HG02938 (cell line): ENCODE measurements around the gene TGM2.

Source experiments
- ATAC-seq: cut with Tn5 transposase; IDR thresholded peaks from one replicate; pipeline ENCODE4 v1.9.1; 2021; ENCODE audit warnings: mild to moderate bottlenecking, moderate library complexity; ENCODE audit not compliant: unreplicated experiment

Gene TGM2

DNA sequence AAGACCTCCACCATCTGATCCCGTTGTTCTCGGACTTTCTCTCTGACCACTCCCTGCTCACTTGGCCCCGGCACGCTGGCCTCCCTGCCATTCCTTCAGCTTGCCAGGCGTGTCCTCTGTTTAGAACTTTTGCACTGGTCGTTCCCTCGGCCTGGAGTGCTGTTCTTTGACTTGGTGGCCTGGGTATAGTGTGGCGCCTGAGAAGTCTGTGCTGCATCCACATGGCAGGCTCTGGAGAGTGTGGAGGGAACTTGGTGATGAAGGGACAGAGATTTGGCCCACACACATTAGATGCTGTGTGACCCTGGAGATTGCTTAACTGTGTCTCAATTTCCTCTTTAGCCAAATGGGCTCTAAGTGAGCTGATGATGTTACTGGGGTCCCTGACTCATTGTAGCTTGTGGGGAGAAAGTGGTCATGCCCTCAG lies 13.0 kb upstream of the TGM2 start:
- no peak for ATAC-seq

DNA sequence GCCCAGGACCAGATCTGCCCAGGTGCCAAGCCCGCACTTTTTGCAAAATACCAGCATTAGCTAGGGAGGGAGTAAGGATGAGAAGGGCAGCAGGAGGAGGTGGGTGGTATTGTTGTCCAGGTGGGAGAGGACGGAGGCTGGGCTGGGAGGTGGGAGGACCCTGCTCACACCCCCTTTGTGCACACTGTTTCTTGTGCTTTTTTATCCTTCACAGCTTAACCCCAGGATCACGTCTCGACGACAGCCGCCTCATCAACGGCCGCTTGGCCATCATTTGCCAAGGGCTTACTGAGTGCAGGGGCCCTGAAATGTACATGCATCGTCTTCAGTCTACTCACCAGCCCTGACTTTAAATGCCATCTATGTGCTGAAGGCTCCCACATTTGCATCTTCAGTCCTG lies 12.1 kb upstream of the TGM2 start:
- no peak for ATAC-seq

DNA sequence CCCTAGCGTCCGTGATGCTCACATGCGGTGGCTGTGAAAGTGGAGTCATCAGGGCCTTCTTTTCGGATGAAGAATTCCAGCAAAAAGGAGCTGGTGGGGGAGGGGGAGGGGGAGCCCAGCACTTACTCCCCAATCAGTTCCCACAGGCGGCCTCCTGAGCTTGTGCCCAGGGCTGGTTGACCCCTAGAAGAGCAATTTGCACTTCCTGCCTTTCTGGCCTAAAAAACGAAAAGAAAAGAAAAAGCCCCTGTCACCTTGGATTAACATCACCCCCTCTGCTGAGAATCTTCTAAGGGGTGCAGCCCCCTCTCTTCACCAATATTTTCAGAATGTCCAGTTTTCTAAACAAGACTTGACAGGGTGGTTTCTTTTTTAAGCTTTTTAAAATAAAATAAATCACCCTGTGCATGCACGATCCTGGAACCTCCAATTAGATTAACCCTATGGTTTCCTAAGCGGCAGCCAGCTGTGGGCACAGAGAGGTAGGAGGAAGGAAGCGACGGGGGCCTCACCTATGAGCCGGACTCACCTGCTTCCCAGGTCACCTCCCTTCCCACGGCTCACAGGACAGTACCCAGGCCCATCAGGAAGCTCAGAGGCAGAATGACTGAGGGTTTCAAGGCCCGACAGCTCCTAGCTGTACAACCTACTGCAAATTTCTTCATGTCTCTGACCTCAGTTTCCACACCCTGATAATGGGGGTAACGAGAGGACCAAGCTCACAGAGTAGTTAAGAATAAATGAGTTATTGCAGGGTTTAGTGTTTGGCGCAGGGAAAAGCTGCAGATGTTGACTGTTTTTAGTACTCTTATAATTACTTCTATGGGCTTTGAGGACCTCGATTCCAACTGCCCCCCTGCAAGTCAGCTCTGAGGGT lies 10.5 kb upstream of the TGM2 start:
- no peak for ATAC-seq

DNA sequence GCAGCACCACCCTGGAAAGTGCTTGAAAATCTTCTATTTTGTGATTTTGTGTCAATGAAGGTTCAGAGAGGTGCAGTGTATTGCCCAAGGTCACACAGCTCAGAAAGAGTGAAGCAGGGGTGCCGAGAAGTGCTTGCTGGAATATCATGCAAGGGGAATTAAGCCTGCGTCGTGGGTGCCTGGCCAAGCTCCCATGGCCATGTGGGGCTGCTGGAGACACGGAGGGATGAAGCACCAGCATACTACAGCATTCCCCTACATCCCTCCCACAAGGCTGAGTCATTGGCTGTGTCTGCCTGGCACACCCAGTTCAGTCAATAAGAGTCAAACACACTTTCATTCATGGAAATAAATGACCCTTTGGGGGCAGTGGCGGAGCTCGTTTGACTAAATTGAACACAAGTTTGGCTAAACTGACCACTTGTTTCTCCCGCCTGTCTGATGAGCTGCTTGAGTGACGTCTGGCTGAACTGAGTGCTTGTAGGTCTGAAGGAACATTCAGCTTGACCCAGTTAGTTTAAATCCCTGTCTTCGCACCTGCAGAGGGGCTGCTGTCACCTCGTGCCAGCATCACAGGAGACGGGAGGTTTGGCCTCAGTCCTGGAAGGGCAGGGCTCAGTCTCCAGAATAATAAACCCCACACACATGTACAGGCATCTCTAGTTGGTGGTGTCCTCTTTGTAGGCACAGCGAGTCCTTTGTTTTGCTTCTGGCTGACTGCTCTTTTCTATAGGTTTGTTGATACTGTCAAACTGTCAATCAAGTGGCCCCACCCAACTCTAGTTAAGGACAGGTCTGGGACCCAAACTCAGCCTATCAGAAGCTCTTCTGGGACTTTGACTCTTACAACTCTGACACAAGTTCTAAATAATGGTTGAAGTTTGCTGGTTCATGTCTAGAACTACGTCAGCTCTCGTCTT lies 8.4 kb upstream of the TGM2 start:
- no peak for ATAC-seq

DNA sequence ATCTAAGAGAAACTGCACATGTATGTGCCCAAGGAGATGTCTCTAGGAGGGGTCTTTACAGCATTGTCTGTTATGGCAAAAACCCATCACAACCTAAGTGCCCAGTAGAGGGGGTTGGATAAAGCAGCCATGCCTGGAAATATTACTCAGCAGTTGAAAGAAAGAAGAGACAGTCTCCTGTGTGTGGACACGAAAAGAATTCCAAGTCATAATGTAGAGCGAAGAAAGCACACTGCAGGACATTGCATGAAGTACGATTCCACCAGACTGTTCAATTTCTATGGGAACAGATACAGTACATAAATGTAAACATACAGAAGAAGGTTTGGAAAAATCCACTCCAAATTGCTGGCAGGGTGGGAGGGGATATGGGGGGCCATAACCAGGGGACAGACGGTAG lies 7.3 kb upstream of the TGM2 start:
- ATAC-seq, result no peak

DNA sequence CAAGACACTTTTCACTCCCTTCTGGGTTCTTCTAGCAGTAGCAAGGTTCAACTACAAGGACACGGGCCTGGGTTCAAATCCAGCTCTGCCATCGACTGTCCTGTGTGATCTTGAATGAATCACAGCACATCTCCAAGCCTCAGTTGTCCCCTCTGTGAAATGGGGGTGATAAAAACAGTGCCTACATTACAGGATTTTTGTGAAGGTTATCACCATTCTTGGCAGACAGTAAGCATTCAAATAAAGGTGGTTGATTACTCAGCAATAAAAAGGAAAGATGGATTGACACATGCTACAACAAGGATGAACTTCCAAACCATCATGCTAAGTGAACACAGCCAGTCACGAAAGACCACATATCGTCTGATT lies 6.6 kb upstream of the TGM2 start:
- no peak for ATAC-seq

DNA sequence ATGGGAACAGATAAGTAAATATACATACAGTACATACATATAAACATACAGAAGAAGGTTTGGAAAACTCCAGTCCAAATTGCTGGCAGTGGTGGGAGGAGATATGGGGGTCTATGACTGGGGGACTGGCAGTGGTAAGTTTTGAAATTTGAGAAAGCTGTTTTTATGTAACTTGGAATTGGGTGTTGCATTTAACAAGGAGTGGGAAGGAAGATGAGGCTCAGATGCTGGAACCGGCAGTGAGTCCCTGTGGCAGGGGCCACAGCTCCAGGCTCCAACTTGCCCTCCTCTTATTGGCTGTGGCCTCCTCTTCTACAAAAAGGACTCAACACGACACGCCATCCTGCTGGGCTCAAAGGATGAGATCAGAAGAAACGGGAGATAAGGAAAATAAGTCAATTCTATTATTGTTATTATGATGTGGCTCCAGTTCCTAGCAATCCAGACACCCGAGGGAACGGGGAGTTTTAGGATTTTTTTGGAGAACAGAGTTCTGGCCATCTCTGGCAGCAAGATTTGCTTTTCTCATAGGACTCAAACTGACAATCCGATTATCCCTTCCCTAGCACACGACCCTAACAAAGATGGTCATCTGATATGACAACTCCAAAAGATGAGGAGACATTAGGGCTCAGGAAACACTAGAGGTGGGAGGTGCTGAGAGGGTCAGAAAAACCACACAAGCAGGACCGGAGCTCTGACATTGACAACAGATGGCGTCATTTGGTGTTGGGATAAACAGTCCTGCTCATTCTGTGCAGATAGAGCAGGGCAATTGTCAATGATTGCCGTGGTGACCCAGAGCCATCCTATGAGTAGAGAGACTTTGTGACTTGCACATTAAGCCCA lies 6.0 kb upstream of the TGM2 start:
- no peak for ATAC-seq

DNA sequence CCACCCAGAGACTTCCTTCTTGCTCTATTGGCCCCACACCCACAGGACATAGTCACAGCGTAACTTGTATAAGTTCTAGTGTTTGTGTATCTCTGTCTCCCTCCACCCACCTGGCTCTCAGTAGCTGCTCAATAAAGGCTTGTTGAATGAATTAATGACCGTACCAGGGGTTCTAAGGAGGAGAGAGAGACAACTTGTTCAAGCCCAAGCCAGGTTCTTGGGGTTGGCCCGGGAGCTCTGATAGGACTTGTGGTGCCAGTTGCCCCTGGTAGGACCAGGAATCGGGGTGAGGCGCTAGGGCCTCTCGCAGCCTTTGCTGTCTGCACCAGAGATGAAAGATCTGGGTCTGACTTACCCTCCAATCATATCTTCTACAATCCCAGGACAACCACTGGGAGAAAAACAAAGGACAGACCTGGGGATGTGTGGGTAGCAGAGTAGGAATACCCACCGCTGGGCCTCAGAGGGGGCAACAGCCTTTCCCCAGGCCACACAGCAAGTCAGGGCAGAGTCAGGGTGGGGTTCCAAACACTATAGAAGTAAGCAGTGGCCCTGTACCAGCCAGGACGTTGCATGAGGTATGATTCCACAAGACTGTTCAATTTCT lies 5.3 kb upstream of the TGM2 start:
- ATAC-seq, result no peak

DNA sequence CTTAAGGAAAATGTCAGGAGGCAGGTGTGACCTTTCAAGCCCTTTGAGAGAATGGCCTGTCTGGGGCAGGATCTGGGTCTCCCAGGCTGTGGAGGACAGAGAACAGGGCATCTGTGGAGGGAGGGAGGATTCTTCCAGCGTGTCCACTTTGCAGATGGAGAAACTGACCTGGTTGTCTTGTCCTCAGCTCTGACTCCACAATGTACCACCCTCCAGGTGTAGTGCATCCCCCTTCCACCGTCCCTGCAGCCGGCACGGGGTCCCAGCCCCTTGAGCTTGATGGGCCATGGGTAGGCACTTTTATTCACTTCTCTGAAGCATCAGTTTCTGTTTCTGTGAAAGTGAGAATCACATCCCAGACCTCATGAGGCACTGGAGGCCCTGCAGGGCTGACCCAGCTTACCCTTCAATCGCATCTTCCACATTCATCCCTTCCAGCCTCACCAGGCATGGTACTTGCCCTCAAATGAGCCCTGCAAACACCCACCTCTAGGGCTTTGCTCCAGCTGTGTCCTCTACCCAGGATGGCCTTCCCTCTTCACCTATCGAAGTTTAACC lies 4.6 kb upstream of the TGM2 start:
- ATAC-seq, result no peak

DNA sequence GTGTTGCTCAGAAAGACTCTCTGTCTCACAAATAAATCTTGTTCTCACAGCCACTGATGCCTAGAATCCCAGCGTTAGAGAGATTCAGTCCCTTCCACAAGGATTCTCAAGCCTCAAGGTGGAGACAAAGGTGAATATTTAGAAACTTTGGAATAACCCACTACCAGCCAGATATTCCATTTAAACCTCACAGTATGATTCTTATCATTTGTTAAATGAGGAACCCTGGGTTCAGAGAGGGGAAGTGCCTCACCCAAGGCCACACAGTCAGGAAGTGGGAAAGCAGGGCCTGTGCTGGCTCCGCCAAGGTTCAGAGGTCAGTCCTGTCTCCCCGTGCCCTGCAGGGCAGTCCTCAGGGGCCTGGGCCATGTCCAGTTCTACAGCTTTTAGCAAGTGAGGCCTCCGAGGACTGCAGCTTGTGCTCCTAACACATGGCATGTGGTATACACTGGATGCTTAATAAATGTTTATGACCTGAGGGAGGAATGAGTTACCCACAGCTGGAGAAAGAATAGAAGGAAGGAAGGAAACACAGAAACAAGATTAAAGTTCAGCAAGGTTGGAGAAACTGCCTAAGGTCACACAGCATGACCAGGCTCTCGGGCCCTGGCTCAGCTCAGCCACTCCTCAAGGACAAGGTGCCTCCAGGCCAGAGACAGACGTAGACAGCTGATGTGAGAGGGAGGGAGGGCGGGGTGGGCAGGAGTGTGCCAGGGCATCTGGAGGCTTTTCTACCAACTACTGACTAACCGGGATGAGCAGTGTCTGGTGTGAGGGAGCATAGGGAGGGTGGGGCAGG lies 3.9 kb upstream of the TGM2 start:
- ATAC-seq, result no peak

DNA sequence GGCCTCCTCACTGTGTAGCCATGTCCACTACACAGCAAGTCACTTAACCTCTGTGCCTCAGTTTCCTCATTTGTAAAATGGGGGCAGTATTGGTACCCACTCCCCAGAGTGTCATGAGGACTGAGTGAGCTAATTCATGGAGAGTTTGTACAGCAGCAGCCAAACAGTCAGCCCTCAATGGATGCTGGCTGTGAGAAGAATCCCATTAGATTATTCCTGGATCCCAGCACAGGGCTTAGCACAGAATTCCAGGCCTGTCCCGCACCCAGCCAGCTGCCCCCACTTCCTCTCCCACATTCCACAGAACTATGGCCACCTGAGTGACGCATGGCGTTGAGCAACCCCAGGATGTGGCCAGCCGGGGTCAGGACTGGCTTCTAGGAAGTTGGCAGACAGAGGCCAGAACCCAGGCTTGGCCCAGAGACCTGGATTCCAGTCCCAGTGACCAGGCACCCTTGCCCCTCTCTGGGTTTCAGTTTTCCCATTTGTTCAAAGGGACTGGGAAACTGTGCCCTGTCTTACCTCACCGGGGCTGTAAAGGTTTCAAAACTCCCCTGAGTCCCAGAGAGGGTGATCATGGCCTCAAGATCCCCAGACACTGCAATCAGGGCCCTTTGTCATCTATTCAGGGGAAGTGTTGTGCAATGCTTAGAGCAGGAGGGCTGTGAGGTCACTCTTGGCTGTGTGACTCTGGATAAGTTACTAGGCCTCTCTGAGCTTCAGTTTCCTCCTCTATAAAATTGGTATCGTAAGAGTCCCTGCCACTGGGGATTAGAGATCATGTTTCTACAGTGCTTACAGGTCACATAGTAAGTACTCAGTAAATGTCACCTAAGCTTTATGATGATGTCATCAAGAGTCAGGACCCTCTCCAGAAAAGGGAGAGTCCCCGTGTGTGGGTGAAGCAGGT lies 3.0 kb upstream of the TGM2 start:
- ATAC-seq, result no peak

DNA sequence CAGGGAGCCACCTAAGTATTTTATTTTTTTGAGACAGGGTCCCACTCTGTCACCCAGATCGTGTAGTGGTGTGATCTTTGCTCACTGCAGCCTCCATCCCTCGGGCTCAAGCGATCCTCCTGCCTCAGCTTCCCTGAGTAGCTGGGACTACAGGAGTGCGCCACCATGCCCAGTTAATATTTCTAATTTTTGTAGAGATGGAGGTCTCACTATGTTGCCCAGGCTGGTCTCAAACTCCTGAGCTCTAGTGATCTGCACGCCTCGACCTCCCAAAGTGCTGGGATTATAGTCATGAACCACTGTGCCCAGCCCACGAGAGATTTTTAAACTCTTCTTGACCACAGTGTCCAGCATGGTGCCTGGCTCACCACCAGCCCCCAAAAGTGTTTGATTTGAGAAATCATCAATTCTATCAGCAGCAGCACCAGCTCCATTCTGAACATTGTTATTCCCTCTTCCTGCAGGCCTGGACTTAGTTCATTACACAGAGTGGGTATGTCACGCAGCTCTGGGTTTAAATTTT lies 2.3 kb upstream of the TGM2 start:
- ATAC-seq, result no peak

DNA sequence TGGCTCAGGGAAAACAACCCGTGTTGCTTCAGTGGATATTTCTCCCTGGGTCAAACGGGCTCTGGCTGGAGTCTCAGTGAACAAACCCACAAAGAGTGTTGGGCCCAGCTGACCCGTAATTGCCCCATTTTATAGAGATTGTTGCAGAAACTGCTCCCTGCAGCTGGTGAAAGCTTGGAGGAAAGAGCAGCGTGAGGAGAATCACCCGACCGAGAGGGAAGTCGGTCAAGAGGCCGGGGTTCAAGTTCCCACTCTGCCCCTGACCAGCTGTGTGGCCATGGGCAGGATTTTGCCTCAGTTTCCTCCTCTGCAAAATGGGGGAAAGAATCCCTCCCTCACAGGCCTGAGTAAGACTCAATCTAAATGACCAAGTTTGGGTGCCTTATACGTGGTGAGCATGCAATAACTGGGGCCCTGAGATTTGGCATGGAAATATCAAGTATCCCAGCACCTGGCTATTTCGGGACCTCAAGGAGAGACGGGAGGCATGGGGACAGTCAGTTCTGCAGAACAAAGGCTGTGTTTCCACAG lies 1.7 kb upstream of the TGM2 start:
- no peak for ATAC-seq

DNA sequence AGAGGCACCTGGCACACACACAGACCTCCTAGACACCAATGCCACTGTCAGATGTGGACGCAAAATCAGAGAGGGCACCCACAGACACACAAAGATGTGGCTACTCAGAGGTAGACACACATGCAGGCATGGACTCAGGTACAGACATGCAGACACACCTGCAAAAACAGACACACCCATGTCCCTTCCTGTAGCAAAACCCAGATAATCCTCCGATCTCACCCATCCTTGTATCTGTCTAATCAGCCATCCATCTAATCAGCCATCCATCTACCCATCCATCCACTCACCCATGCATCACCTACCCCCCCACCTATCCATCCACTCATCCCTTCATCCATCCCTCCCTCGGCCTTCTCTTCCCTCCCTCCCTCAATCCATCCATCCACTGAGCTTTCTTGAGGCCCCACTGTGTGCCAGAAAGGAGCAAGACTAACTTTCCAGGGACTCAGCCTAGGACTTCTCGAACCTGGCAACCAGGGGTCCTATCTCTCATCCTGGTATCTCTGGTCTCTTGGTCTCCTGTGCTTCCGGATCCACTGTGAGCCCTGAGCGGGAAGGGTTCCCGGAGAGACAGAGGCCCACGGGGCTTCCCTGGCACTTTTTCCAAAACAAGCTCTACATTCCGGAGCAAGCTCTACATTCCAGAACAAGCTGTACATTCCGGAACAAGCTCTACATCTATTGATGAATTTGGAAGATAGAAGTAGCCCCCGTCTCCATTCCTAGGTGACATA lies 1.1 kb upstream of the TGM2 start:
- ATAC-seq, result no peak

DNA sequence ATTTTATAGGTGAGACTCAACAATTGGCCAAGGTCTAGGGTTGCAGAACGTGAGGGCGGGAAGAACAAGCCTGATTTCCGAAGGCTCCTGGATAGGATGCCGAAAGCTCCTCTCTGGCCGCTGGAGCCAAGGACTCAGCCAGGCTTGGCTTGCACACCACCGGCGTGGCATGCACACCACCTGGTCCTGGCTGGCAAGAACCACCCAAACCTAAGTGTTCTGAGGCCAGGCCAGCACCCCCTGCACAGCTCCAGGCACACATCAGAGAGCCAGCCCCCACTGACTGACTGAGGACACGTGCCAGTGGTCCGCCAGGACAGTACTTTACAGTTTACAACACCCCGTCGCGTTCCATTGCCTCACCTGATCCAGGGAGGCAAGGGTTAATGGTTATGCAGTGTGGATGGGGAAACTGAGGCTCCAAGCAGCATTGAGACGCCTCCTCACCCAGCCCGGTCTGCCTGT lies 414 bp downstream of the TGM2 start:
- ATAC-seq, result no peak

DNA sequence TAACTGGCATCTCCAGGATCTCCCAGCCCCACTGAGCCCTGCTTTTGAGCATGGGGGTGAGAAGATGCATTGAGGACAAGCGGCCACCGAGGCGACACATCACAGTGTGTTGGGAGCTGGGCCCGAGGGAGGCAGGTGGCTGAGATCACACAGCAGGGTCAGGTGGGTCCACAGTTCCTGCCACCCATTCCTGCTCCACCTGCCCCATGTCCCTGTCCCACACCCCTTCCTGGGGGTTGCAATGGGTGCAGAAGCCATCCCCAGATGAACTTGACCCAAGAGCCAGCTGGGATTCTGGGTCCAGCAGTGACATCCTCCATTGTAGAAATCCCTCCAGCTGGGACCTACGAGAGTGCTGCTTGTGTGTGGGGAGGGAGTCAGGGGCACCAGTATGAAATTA lies 1.0 kb downstream of the TGM2 start:
- ATAC-seq, result no peak
